Colonic mucosa (tissue), 4 donors: ENCODE measurements around the gene WWOX. TPM values are rescaled to one million over a fixed set of nuclear protein-coding genes. Genes with fewer than 3 reads are reported as not detected.

ENCODE experiments used
- DNase-seq: peaks from one replicate; pipeline ENCODE4 v3.0.0-alpha.2; 2020
- H3K27ac ChIP-seq: fragments of 200-600 bp; one replicate; pipeline ENCODE4 v1.8.0; 2021
- H3K27me3 ChIP-seq: fragments of 200-600 bp; one replicate; pipeline ENCODE4 v1.8.0; 2021
- H3K36me3 ChIP-seq: fragments of 200-600 bp; one replicate; pipeline ENCODE4 v1.8.0; 2021
- H3K4me1 ChIP-seq: fragments of 200-600 bp; one replicate; pipeline ENCODE4 v1.8.0; 2021; ENCODE audit warnings: mild to moderate bottlenecking
- H3K4me3 ChIP-seq: fragments of 200-600 bp; one replicate; pipeline ENCODE4 v1.8.0; 2021
- H3K9ac ChIP-seq, 2 donors: one replicate each; pipeline ENCODE4 v1.7.0; 2013; ENCODE audit warnings: control low read depth in 2 of 2, low read depth in 2 of 2, low read length in 2 of 2
- H3K9me3 ChIP-seq: fragments of 200-600 bp; one replicate; pipeline ENCODE4 v1.8.0; 2021
- intact Hi-C: fragments of 100-400 bp; cut with DNase I; formaldehyde crosslinking; loops from one replicate; pipeline ENCODE4 v1.14.1; 2022
- total RNA-seq, 2 donors: library from RNA; stranded (reverse); fragmentation: NEBNext Ultra II Directional in 1 of 2; extraction: Animal tissue kit (Norgen Biotek cat#: 25700) in 1 of 2; gene quantifications; one replicate each; pipeline ENCODE4 v1.2.1, GENCODE V29; 2021
- TF ChIP-seq, protein P1 (sequence below): fragments of 200-600 bp; IDR thresholded peaks from one replicate; pipeline ENCODE4 v1.8.0; 2022; ENCODE audit warnings: antibody characterized with exemption, mild to moderate bottlenecking
- donor health status: healthy.
- donor health status: DM: no; HTN: no; CAD: no.
- donor health status: DM: no; HTN: no; CAD: no.

The WWOX gene
- total RNA-seq, 2 donors from 2014 or later = 7.2 to 11.0 TPM

DNA sequence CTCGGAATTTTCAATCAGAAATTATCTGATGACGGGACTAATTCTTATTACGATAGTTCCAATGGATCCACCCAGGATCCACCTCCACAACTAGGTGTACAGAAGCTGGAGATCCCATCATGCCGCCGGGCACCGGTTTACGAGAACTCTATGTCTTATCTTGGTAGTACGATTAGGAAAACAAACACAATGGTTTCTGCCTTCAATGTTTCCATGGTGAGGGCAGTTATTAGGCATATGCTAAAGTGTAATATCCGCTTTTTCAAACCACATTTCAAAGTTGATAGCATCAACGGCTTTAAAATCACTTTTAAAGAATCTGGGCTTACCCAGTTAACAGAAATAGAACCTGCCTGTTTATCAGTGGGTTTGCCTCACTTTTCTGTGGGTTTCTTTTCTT is 795.4 kb downstream of the WWOX start:
- no peak for DNase-seq
- intact Hi-C loops = no loop called here
- no peak overlapping the region for H3K27ac ChIP-seq

GRCh38 chr16:78895681-78896080 is 796.2 kb downstream of the WWOX start:
- Histone ChIP-seq H3K9ac (no peak overlapping the region), H3K4me1 (no peaks in the 10 kb centered on the region), H3K27ac (no peak overlapping the region), H3K9me3 (no peaks in the 10 kb centered on the region), H3K27me3 (no peaks in the 10 kb centered on the region), H3K36me3 (no peaks in the 10 kb centered on the region), H3K4me3 (no peak overlapping the region)
- TF ChIP-seq, protein P1, sequence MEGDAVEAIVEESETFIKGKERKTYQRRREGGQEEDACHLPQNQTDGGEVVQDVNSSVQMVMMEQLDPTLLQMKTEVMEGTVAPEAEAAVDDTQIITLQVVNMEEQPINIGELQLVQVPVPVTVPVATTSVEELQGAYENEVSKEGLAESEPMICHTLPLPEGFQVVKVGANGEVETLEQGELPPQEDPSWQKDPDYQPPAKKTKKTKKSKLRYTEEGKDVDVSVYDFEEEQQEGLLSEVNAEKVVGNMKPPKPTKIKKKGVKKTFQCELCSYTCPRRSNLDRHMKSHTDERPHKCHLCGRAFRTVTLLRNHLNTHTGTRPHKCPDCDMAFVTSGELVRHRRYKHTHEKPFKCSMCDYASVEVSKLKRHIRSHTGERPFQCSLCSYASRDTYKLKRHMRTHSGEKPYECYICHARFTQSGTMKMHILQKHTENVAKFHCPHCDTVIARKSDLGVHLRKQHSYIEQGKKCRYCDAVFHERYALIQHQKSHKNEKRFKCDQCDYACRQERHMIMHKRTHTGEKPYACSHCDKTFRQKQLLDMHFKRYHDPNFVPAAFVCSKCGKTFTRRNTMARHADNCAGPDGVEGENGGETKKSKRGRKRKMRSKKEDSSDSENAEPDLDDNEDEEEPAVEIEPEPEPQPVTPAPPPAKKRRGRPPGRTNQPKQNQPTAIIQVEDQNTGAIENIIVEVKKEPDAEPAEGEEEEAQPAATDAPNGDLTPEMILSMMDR = no peak
- DNase-seq = no peak
- intact Hi-C loops = no loop called here

More for the DNA sequence above, 795.4 kb downstream of the WWOX start:
- Histone ChIP-seq H3K4me1 (no peaks in the 10 kb centered on the region), H3K9ac (no peak overlapping the region), H3K9me3 (no peaks in the 10 kb centered on the region), H3K36me3 (no peaks in the 10 kb centered on the region), H3K27me3 (no peaks in the 10 kb centered on the region), H3K4me3 (no peak overlapping the region)
- TF ChIP-seq, protein P1 = no peak

DNA sequence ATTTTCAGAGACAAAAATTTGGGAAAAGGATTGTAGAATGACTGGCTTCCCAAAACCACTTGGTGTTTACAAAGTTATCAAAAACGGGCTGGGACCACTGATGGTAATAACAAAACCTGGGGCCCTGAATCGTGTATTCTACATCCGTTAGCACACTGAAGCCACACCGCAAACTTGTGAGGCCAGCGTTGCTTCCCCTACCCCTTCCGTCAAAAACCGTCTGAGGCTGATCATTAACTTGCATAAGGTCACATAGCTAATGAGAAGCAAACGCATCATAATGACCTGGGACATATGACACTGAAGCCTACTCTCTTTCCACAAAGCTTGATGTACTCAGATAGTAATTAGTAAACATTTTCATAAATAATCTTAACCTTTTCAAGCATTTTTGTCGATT is 796.8 kb downstream of the WWOX start:
- no peaks in the 10 kb centered on the region for H3K4me1 ChIP-seq
- H3K27ac ChIP-seq = no peak overlapping the region
- no peaks in the 10 kb centered on the region for H3K27me3 ChIP-seq
- no peak overlapping the region for H3K4me3 ChIP-seq
- H3K9ac ChIP-seq = no peak overlapping the region
- TF ChIP-seq, protein P1 = no peak
- no peak for DNase-seq
- H3K36me3 ChIP-seq = no peaks in the 10 kb centered on the region
- no peaks in the 10 kb centered on the region for H3K9me3 ChIP-seq
- intact Hi-C loops = no loop called here

DNA sequence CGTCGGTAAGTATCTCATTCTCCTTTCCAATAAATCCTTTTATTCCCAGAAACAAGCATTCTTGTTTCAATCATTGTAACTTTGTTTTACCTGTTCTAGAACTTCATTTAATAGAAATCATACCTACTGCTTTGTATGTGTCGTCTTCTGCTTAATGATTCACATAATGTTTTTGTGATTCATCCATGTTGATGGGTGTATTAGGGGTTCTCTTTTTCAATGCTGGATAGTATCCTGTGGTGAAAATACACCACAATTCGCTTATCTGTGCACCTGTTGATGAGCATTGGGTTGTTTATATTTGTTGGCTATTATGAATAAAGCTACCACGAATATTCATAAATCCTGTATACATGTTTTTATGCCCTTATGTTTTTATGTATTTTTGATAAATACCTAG is 797.8 kb downstream of the WWOX start:
- Histone ChIP-seq H3K9me3 (no peaks in the 10 kb centered on the region), H3K4me3 (no peak overlapping the region), H3K4me1 (no peaks in the 10 kb centered on the region), H3K27ac (no peak overlapping the region), H3K27me3 (no peaks in the 10 kb centered on the region), H3K9ac (no peak overlapping the region), H3K36me3 (no peaks in the 10 kb centered on the region)
- intact Hi-C loops = no loop called here
- TF ChIP-seq, protein P1 = no peak
- DNase-seq = no peak

DNA sequence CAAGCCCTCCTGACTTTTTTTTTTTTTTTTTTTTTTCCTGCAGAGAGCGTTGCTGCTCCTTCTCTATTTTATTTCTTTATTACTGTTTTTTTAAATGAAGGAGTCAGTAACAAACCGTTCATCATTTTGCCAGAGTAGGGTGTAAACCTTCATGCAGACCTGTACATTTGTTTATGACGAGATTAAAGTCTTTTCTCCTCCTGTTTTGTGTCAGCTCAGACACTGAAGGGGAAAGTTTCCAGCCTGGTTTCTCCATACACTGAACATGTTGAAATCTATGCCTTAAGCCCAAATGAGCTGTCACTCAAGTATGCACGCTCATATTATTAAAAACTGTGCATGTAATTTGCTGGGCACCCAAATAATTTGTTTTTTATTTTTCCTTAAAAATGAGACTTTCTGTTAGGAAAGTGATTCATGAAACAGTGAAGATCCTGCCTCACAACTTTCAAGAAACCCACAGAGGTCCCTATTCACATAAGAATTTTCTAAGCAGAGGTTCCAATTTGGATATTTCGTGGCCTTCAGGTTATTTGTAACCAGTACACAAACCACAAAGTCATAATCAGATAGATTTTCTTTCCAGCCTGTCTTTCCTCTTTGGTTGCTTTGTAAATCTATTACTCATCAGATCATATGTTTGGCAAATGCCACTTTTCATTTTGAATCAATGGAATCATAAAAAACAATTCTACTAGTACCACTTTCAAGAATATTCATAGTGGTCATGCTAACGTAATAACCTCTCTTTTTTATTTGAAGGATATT is 800.8 kb downstream of the WWOX start:
- TF ChIP-seq, protein P1 = no peak
- Histone ChIP-seq H3K4me1 (no peaks in the 10 kb centered on the region), H3K4me3 (no peak overlapping the region), H3K36me3 (no peaks in the 10 kb centered on the region), H3K27ac (no peak overlapping the region), H3K9ac (no peak overlapping the region), H3K27me3 (no peaks in the 10 kb centered on the region), H3K9me3 (no peaks in the 10 kb centered on the region)
- DNase-seq = no peak
- intact Hi-C loops = no loop called here
